ENCODE data around the gene SNRPF. TPM values are rescaled to one million over a fixed set of nuclear protein-coding genes. Genes with fewer than 3 reads are reported as not detected.

The SNRPF gene
- total and polyA plus RNA-seq, 2 experiments from 2014 or later: 10.9 to 54.6 TPM

GRCh38 chr12:95881331-95881955 lies 22.7 kb downstream of the SNRPF start:
- Histone ChIP-seq H3K36me3 (replicated peaks; ENCODE audit: insufficient read depth, low read depth) (no peaks in the 10 kb centered on the region), H3K4me3 (no peak overlapping the region), H3K27ac (peak overlapping the region; percentile 57), H3K27me3 (no peaks in the 10 kb centered on the region), H4K20me1 (ENCODE audit: insufficient read depth, poor library complexity, severe bottlenecking) (no peaks in the 10 kb centered on the region), H3K9me2 (replicated peaks; ENCODE audit: insufficient read depth) (no peaks in the 10 kb centered on the region), H3K4me1 (ENCODE audit: insufficient read depth) (peaks cover 9% of the 10 kb centered on the region), H3K79me2 (no peaks in the 10 kb centered on the region), H3K4me2 (no peak overlapping the region), H2AFZ (no peak overlapping the region), H3K9me3 (ENCODE audit: low read depth) (peaks cover 7% of the 10 kb centered on the region)
- 56% methylated on average over 3 of the region's 3 CpGs for WGBS (ENCODE audit: low lambda C conversion rate, missing lambda C conversion rate)
- no peak for DNase-seq (ENCODE audit: low spot score)
- TF ChIP-seq EZH2 (IDR thresholded peaks at IDR 0.05; ENCODE audit: borderline replicate concordance): no peak

GRCh38 chr12:95882080-95882479 lies 23.3 kb downstream of the SNRPF start:
- Histone ChIP-seq H3K9me3 (ENCODE audit: low read depth) (peaks cover 7% of the 10 kb centered on the region), H3K79me2 (no peaks in the 10 kb centered on the region), H4K20me1 (ENCODE audit: insufficient read depth, poor library complexity, severe bottlenecking) (no peaks in the 10 kb centered on the region), H3K9me2 (replicated peaks; ENCODE audit: insufficient read depth) (no peaks in the 10 kb centered on the region), H3K4me2 (no peak overlapping the region), H3K27me3 (no peaks in the 10 kb centered on the region), H3K36me3 (replicated peaks; ENCODE audit: insufficient read depth, low read depth) (no peaks in the 10 kb centered on the region), H3K27ac (peak overlapping the region; percentile 57), H3K4me3 (no peak overlapping the region), H2AFZ (no peak overlapping the region), H3K4me1 (ENCODE audit: insufficient read depth) (peaks cover 9% of the 10 kb centered on the region)
- no peak for TF ChIP-seq EZH2 (IDR thresholded peaks at IDR 0.05; ENCODE audit: borderline replicate concordance)
- TF ChIP-seq EZH2phosphoT487 (IDR thresholded peaks at IDR 0.05; ENCODE audit: low read depth, severe bottlenecking, unreplicated experiment): no peak
- TF ChIP-seq, protein P1, sequence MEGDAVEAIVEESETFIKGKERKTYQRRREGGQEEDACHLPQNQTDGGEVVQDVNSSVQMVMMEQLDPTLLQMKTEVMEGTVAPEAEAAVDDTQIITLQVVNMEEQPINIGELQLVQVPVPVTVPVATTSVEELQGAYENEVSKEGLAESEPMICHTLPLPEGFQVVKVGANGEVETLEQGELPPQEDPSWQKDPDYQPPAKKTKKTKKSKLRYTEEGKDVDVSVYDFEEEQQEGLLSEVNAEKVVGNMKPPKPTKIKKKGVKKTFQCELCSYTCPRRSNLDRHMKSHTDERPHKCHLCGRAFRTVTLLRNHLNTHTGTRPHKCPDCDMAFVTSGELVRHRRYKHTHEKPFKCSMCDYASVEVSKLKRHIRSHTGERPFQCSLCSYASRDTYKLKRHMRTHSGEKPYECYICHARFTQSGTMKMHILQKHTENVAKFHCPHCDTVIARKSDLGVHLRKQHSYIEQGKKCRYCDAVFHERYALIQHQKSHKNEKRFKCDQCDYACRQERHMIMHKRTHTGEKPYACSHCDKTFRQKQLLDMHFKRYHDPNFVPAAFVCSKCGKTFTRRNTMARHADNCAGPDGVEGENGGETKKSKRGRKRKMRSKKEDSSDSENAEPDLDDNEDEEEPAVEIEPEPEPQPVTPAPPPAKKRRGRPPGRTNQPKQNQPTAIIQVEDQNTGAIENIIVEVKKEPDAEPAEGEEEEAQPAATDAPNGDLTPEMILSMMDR (IDR thresholded peaks at IDR 0.05; ENCODE audit: poor library complexity): no peak
- WGBS (ENCODE audit: low lambda C conversion rate, missing lambda C conversion rate): 55% methylated on average over 1 of the region's 1 CpG
- no peak for DNase-seq (ENCODE audit: low spot score)

- 94% methylated on average over 4 of the region's 4 CpGs for WGBS (ENCODE audit: low lambda C conversion rate, missing lambda C conversion rate)
These were observed 24.1 kb downstream of the SNRPF start for GRCh38 chr12:95882873-95883272.

GRCh38 chr12:95884998-95885397 lies 26.2 kb downstream of the SNRPF start:
- Histone ChIP-seq H3K27ac (no peak overlapping the region), H3K9me3 (ENCODE audit: low read depth) (peaks cover 7% of the 10 kb centered on the region), H2AFZ (no peak overlapping the region), H3K4me3 (no peak overlapping the region), H3K4me2 (no peak overlapping the region), H4K20me1 (ENCODE audit: insufficient read depth, poor library complexity, severe bottlenecking) (no peaks in the 10 kb centered on the region), H3K79me2 (no peaks in the 10 kb centered on the region), H3K27me3 (no peaks in the 10 kb centered on the region), H3K4me1 (ENCODE audit: insufficient read depth) (peaks cover 9% of the 10 kb centered on the region), H3K36me3 (replicated peaks; ENCODE audit: insufficient read depth, low read depth) (no peaks in the 10 kb centered on the region), H3K9me2 (replicated peaks; ENCODE audit: insufficient read depth) (no peaks in the 10 kb centered on the region)
- TF ChIP-seq, protein P1 (IDR thresholded peaks at IDR 0.05; ENCODE audit: poor library complexity): no peak
- TF ChIP-seq EZH2 (IDR thresholded peaks at IDR 0.05; ENCODE audit: borderline replicate concordance) (no peak), EZH2phosphoT487 (IDR thresholded peaks at IDR 0.05; ENCODE audit: low read depth, severe bottlenecking, unreplicated experiment) (no peak)
- no peak for DNase-seq (ENCODE audit: low spot score)
- WGBS (ENCODE audit: low lambda C conversion rate, missing lambda C conversion rate): 67% methylated on average over 3 of the region's 3 CpGs

More at GRCh38 chr12:95882873-95883272, 24.1 kb downstream of the SNRPF start:
- DNase-seq (ENCODE audit: low spot score): no peak
- TF ChIP-seq, protein P1 (IDR thresholded peaks at IDR 0.05; ENCODE audit: poor library complexity): no peak
- no peak for TF ChIP-seq EZH2phosphoT487 (IDR thresholded peaks at IDR 0.05; ENCODE audit: low read depth, severe bottlenecking, unreplicated experiment)
- Histone ChIP-seq H3K27me3 (no peaks in the 10 kb centered on the region), H3K79me2 (no peaks in the 10 kb centered on the region), H3K4me3 (no peak overlapping the region), H3K4me2 (no peak overlapping the region), H3K9me3 (ENCODE audit: low read depth) (peaks cover 7% of the 10 kb centered on the region), H3K36me3 (replicated peaks; ENCODE audit: insufficient read depth, low read depth) (no peaks in the 10 kb centered on the region), H3K27ac (no peak overlapping the region), H3K4me1 (ENCODE audit: insufficient read depth) (peaks cover 9% of the 10 kb centered on the region), H2AFZ (no peak overlapping the region), H4K20me1 (ENCODE audit: insufficient read depth, poor library complexity, severe bottlenecking) (no peaks in the 10 kb centered on the region), H3K9me2 (replicated peaks; ENCODE audit: insufficient read depth) (no peaks in the 10 kb centered on the region)
